ENCODE results near the gene GPATCH11.

The GPATCH11 gene

DNA sequence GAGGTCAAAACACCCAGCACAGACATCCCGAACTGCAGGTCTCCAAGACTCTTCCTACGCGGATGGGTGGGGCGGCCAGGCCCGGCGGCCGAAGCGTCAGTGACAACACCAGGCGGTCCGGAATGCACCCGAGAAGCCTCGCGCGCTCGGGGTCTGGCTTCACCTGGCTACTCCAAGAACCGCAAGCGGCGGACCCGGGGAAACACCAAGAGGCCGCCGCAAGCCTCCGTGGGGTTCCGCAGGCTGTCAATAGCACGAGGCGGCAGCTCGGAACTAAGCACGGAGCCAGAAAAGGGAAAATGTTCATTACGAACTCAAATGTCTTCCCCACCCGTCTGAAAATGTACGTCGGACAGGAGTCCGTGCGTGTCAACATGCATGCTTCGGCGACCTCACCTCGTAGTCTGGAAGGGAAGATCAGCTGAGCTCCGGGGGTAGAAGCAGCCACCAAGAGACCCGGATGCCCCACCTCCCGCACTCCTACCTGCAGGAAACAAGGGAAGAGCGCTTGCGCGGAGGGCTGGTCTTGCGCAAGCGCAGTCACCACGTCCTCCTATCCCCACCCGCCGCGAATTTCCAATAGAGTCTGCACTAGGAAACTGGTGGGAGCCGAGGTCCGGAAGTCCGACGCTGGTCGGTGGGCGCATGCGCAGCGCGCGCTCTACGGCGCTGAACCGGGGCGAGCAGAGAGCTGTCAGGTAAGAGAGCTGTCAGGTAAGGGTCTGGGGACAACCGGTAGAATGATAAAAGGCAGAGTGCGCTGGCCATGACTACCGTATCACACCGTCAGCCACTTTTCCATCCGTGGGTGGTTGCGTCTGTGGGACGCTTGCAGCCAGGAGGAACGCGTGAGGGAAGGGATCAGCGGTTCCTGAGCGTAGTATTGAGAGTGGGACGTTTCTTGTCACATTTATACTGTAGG, at the start of gene GPATCH11, which contains the start of gene HEATR5B:
Gene GPATCH11, plus strand, starts transcription at position 646 of the 922 bp plus-strand sequence. CDS start 3,864 bp downstream, outside the sequence.
Gene HEATR5B, minus strand, starts transcription at position 500 of the 922 bp plus-strand sequence. CDS start 958 bp downstream, outside the sequence.
- H3K9me3 Mint-ChIP-seq: no peaks in the 10 kb centered on the region
- peaks cover 17% of the 10 kb centered on the region for H3K36me3 Mint-ChIP-seq (ENCODE audit: low read depth)
- no peaks in the 10 kb centered on the region for H3K27me3 Mint-ChIP-seq
- no peak within 1 kb of the TSS for H3K27ac Mint-ChIP-seq
- DNase-seq: peak; percentile 92
- peak; percentile 92 for ATAC-seq
- no peak within 1 kb of the TSS for H3K4me3 Mint-ChIP-seq
- peaks cover 28% of the 10 kb centered on the region for H3K4me1 Mint-ChIP-seq

DNA sequence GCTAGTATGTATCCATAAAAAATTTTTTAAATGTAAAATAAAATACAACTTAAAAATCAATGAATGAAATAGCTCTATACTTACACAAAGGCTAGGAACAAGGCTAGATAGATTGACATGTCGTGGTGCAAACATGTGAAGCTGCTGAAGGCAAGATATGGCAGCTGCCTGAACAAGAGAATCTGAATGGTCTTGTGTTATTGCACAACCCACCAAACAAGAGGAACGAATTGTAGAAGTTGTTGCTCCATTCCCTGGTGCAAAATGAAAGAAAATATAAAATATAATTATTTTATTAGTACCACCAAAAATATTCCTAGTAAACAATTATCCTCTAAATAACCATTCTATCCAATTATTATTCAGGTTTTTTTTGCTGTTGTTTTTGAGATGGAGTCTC, 46.5 kb upstream of the GPATCH11 start:
- peaks cover 14% of the 10 kb centered on the region for H3K36me3 Mint-ChIP-seq (ENCODE audit: low read depth)
- DNase-seq: no peak
- no peaks in the 10 kb centered on the region for H3K9me3 Mint-ChIP-seq

DNA sequence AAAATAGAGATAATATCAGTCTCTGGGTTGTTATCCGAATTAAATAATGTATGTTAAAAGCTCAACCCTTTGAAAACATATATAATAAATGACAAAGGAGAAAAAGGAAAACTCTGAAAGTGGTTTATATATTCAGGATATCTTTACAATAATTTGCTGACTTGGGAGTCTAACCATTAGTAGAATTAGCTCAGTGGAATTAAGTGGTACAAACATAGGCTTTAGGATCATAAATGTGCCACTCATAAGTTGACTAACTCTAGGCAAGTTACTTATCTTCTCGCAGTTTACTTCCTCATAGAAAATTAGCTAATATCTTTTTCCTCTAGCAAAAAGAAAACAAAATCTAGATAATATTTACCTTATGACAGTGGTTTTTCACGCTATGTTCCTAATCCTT, 44.7 kb upstream of the GPATCH11 start:
- ATAC-seq: no peak
- DNase-seq: no peak
- no peaks in the 10 kb centered on the region for H3K4me1 Mint-ChIP-seq
- no peak overlapping the region for H3K27ac Mint-ChIP-seq
- H3K27me3 Mint-ChIP-seq: no peaks in the 10 kb centered on the region
- no peaks in the 10 kb centered on the region for H3K9me3 Mint-ChIP-seq
- no peak overlapping the region for H3K4me3 Mint-ChIP-seq
- H3K36me3 Mint-ChIP-seq (ENCODE audit: low read depth): peaks cover 13% of the 10 kb centered on the region

More for the DNA sequence above, 46.5 kb upstream of the GPATCH11 start:
- ATAC-seq: no peak
- Mint-ChIP-seq H3K27ac (no peak overlapping the region), H3K4me1 (no peaks in the 10 kb centered on the region), H3K4me3 (no peak overlapping the region), H3K27me3 (no peaks in the 10 kb centered on the region)

DNA sequence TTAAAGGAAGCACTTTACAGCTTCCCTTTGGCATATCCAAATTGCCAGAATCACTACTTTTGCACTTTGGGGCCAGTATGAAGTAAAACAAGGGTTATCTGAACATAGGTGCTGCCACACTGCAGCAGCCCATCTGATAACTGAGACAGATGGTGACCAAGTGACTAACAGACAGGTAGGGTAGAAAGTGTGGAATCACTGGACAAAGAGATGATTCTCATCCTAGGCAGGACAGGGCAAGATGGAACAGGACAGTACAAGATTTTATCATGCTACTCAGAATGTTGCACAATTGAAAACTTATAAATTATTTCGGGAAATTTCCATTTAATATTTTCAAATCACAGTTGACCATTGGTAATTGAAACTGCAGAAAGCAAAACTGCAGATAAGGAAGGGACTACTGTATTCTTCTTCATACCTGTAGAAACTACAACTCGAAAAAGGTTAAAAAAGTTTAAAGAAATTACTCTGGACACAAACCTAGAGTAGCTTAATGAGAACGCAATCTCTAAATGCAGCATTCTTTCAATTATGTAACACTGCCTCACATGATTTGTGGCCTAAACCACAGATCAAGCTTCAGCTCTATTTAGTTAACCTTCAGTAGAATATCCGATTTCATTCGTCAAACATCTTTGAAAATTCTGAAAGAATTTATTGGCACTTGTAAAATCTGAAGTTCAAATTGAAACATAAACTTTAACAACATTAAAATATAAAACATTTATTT, 31.6 kb upstream of the GPATCH11 start:
- ATAC-seq (no peak), DNase-seq (no peak)
- Mint-ChIP-seq H3K4me1 (no peaks in the 10 kb centered on the region), H3K9me3 (no peaks in the 10 kb centered on the region), H3K4me3 (no peak overlapping the region), H3K36me3 (ENCODE audit: low read depth) (peaks cover 34% of the 10 kb centered on the region), H3K27me3 (no peaks in the 10 kb centered on the region), H3K27ac (no peak overlapping the region)

DNA sequence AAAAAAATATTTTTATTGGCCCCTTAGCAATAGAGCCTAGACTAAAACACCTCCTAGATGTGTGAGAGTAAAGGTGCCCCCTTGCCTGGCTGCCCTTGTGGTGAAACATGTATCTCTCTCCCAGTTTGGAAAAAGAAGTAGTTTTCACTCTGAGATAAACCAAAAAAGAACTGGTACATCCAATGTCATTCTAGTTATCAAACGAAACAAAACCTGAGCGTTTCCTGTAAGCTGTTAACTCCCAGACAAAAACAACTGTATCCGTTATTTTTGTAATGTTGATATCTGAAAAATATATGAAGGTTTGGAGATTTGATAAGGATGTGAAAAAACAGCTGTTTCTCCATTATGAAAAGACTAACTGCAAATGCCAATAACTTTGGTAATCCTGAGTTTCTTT, 24.5 kb upstream of the GPATCH11 start:
- Mint-ChIP-seq H3K27me3 (no peaks in the 10 kb centered on the region), H3K9me3 (no peaks in the 10 kb centered on the region), H3K27ac (no peak overlapping the region), H3K4me1 (no peaks in the 10 kb centered on the region), H3K36me3 (ENCODE audit: low read depth) (peaks cover 31% of the 10 kb centered on the region), H3K4me3 (no peak overlapping the region)
- DNase-seq (no peak), ATAC-seq (no peak)

DNA sequence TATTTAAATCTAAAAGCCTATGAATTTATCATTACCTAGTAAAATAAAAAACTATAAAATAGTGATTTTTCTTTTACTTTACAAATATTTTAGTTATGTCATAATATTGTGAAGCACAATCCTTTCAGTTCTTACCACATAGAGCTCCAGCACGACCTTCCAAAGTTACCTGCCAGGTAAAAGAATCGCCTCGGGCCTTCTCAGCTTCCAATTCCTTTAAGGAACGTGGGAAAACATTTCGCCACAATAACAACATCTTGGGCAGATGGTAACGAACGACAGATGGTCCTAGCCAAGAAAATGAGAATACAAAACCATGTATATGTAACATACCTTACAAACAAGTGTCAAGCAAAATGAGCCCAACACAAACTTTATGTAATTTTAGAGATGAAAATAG, 23.9 kb upstream of the GPATCH11 start:
- Mint-ChIP-seq H3K4me1 (no peaks in the 10 kb centered on the region), H3K4me3 (no peak overlapping the region), H3K27me3 (no peaks in the 10 kb centered on the region)

DNA sequence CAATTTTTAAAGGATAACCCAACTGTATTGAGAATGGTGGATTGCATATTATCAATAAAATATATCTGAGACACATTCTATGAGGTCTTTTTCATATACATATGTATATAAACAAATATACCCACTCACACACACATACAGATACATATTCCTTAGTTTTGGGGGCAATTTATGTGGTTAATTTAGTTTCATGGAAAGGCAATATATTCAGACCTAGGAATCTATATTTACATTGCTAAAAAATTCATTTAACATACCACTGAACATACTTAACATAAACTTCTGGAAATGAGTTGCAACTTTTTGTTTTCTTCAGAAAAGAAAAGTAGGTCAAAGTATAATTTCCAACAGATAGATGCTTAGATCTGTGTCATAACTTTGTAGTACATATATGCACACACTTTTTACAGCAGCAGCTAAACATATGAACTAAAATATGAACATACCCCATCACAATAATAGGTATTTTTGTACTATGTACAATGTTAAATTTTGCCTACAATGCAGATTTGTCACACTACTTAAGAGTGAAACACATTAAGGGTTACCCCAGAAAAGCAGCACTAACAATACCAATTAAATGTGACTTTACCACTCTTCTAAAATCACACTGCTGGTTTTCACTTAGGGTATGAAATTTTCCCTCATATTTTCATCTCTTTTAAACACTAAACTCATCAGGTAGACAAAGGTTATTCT, 23.2 kb upstream of the GPATCH11 start:
- no peak overlapping the region for H3K4me3 Mint-ChIP-seq
- ATAC-seq: no peak
- DNase-seq: no peak
- H3K9me3 Mint-ChIP-seq: no peaks in the 10 kb centered on the region
- H3K4me1 Mint-ChIP-seq: no peaks in the 10 kb centered on the region
- peaks cover 31% of the 10 kb centered on the region for H3K36me3 Mint-ChIP-seq (ENCODE audit: low read depth)
- no peaks in the 10 kb centered on the region for H3K27me3 Mint-ChIP-seq
- no peak overlapping the region for H3K27ac Mint-ChIP-seq

More for the DNA sequence above, 23.9 kb upstream of the GPATCH11 start:
- Mint-ChIP-seq H3K27ac (no peak overlapping the region), H3K36me3 (ENCODE audit: low read depth) (peaks cover 33% of the 10 kb centered on the region), H3K9me3 (no peaks in the 10 kb centered on the region)
- ATAC-seq (no peak), DNase-seq (no peak)

DNA sequence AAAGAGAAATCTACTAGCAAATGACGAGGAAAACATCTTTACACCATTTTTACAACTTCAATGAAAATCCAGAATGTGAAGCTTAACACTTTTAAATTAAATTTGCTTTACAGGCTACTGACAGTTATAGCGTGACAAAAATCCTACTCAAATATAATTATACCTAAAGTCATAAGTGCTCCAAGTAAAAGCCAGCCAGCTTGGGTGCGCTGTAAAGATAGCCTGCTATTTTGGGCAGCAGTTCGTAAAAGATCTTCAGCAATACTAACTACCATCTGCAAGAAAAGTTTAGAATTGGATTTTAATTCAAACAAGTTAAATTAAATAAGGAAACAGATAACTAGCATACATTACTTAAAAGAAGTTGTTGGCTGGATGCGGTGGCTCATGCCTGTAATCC, 22.5 kb upstream of the GPATCH11 start:
- H3K9me3 Mint-ChIP-seq: no peaks in the 10 kb centered on the region
- H3K4me3 Mint-ChIP-seq: no peak overlapping the region
- DNase-seq: no peak
- no peak overlapping the region for H3K27ac Mint-ChIP-seq
- no peaks in the 10 kb centered on the region for H3K4me1 Mint-ChIP-seq
- H3K36me3 Mint-ChIP-seq (ENCODE audit: low read depth): peaks cover 25% of the 10 kb centered on the region
- no peak for ATAC-seq
- H3K27me3 Mint-ChIP-seq: no peaks in the 10 kb centered on the region

DNA sequence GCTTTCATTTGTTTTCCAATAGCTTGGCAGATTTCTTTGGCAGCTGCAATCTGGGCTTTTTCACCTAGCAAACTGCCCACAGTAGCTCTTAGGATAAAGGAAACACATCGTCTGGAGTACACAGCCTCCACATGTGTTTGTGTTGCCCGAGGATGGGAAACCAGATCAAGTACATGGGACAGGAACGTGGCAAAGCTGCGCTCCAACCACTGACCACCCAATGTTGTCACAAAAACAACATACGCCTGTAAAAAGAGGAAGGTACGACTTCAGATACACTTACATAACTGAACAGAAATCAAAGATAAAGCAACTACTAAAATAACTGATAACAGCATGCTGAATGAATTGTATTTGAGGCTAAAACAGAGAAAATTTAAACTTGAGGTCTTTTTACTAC, 15.6 kb upstream of the GPATCH11 start:
- no peak for DNase-seq
- Mint-ChIP-seq H3K36me3 (ENCODE audit: low read depth) (peaks cover 26% of the 10 kb centered on the region), H3K4me3 (no peak overlapping the region), H3K9me3 (no peaks in the 10 kb centered on the region), H3K27me3 (no peaks in the 10 kb centered on the region), H3K4me1 (peaks cover 12% of the 10 kb centered on the region), H3K27ac (no peak overlapping the region)
- no peak for ATAC-seq

DNA sequence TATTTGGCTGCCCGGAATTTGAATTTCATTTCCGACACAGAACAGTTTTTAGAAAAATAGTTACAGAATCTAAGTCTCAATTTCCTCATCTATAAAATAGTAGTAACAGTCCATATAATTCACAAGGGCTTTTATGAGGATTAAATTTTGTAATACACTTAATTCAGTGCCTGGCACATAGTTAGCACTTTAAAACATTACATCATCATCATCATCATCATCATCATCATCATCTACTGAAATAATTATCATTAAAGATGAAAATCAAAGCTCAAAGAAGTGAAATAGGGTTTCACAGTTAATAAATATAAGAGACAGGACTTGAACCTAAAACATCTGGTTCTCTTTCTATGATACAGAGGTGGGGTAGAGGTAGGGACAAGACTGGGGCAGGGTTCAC, 13.4 kb upstream of the GPATCH11 start:
- Mint-ChIP-seq H3K36me3 (ENCODE audit: low read depth) (peaks cover 29% of the 10 kb centered on the region), H3K4me1 (peaks cover 20% of the 10 kb centered on the region), H3K9me3 (no peaks in the 10 kb centered on the region), H3K27me3 (no peaks in the 10 kb centered on the region), H3K27ac (no peak overlapping the region), H3K4me3 (no peak overlapping the region)
- DNase-seq: no peak
- ATAC-seq: no peak

DNA sequence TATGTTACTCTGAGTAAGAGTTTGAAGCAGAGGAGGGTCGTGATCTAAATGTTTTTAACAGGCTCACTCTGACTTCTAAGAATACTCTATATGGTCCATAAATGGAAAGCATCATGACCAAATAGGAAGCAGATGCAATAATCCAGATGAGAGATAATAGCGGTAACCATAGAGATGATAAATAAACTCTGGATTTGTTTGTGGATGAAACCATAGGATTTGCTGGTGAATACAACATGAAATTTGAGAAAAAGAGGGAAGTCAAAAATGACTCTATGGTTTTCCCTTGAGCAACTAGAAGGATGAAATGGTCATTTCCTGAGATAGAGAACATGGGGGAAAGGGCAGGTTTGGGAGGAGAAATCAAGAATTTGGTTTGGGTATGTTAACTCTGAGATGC, 4.1 kb upstream of the GPATCH11 start:
- Mint-ChIP-seq H3K36me3 (ENCODE audit: low read depth) (peaks cover 33% of the 10 kb centered on the region), H3K4me3 (peak overlapping the region; percentile 5), H3K4me1 (peaks cover 26% of the 10 kb centered on the region), H3K27ac (peak overlapping the region; percentile 74), H3K27me3 (no peaks in the 10 kb centered on the region), H3K9me3 (no peaks in the 10 kb centered on the region)
- no peak for ATAC-seq
- DNase-seq: no peak

DNA sequence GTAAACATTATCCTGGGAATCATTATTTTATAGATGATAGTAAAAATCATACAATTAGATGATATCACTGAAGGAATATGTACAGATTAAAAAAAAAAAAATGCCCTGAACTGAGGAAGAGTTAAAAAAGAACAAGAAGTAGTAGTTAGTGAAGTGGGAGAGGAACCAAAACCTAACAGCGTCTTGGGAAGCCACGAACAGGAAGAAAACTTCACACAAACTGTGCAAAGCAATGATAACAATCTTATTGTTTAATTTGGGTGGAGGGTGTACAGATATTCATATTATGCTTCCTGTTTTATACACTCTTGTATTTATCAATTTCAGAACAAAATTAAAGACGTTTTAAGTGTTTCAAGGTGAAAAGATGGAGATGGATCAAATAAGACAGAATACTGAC, 3.6 kb upstream of the GPATCH11 start:
- no peaks in the 10 kb centered on the region for H3K27me3 Mint-ChIP-seq
- H3K4me3 Mint-ChIP-seq: peak overlapping the region; percentile 5
- ATAC-seq (no peak), DNase-seq (no peak)
- H3K27ac Mint-ChIP-seq: peak overlapping the region; percentile 74
- H3K9me3 Mint-ChIP-seq: no peaks in the 10 kb centered on the region
- H3K4me1 Mint-ChIP-seq: peaks cover 26% of the 10 kb centered on the region
- peaks cover 30% of the 10 kb centered on the region for H3K36me3 Mint-ChIP-seq (ENCODE audit: low read depth)

DNA sequence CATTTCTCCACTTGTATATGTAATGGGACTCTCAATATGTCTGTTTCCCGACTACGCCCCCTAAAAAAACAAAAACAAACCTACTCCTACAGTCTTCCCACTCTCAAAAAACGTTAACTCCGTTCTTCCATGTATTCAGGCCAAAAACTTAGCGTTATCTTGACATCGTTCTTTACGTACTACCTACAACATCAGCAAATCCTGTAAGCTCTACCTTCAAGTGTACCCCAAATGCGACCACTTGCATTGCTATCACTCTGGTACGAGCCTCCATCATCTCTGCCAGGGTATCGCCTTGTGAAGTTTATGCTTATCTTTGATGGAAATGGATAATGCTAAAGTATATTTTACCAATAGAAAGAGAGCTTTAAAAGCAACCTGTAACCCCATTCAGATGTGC, 479 bp downstream of the GPATCH11 start:
- Mint-ChIP-seq H3K27me3 (no peaks in the 10 kb centered on the region), H3K4me1 (peaks cover 25% of the 10 kb centered on the region), H3K27ac (no peak overlapping the region), H3K36me3 (ENCODE audit: low read depth) (peaks cover 17% of the 10 kb centered on the region), H3K4me3 (no peak overlapping the region), H3K9me3 (no peaks in the 10 kb centered on the region)
- DNase-seq (no peak), ATAC-seq (no peak)

DNA sequence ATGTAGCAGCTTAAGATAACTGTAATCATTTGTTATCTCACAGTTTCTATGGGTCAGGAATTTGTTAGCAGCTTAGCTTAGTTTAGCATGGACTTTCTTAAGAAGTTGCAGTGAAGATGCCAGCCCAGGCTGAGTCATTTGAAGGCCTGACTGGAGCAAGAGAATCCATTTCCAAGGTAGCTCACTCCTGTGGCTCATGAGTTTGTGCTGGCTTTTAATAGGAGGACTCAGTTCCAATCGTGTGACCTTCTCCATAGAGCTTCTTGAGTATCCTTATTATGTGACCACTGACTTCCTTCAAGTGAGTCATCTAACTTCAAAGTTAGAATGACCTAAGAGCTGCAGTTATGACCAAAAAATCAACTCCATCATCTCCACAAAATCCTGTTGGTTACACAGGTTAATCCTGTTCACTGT, 1.4 kb downstream of the GPATCH11 start:
- no peak for DNase-seq
- Mint-ChIP-seq H3K4me3 (no peak overlapping the region), H3K27me3 (no peaks in the 10 kb centered on the region), H3K9me3 (no peaks in the 10 kb centered on the region), H3K36me3 (ENCODE audit: low read depth) (peaks cover 12% of the 10 kb centered on the region), H3K4me1 (peaks cover 18% of the 10 kb centered on the region), H3K27ac (no peak overlapping the region)
- ATAC-seq: peak; percentile 44

Measured in activated naive CD8-positive, alpha-beta T cell treated with anti-CD3 and anti-CD28 coated beads, Interleukin-2, amount 50 U/mL, for 24 hours (primary cell).